IMR-90 (cell line): Measurements from ENCODE around the gene PLXNA4. TPM values are rescaled to one million over a fixed set of nuclear protein-coding genes. Genes with fewer than 3 reads are reported as not detected.

Experiments
- ATAC-seq: fragments of 200-7000 bp; cut with Tn5 transposase; 2 replicates; pipeline ENCODE4 v1.9.1; 2020; ENCODE audit warnings: low read depth, mild to moderate bottlenecking, moderate library complexity
- BruUV-seq: library from RNA; stranded (reverse); fragments of 400-500 nt; replicated peaks from 2 replicates; lab custom pipeline; 2021; lab: Mats Ljungman, UMichigan
- CTCF ChIA-PET: fragments of 300-600 bp; formaldehyde crosslinking; extraction: SDS; loops from one replicate; lab custom pipeline; 2021; ENCODE audit warnings: antibody characterized with exemption; lab: Yijun Ruan, JAX
- POLR2A ChIA-PET: fragments of 300-600 bp; sonication (Branson Sonifier 250); formaldehyde crosslinking; loops from one replicate; lab custom pipeline; 2022; ENCODE audit warnings: antibody characterized with exemption; ENCODE audit not compliant: unreplicated experiment; lab: Charles Lee
- DNase-seq: peaks from one replicate; pipeline ENCODE4 v3.0.0; 2013
- H2AFZ ChIP-seq: replicated peaks from 2 replicates; pipeline ENCODE3; 2013; ENCODE audit warnings: low read length, mild to moderate bottlenecking; ENCODE audit not compliant: poor library complexity
- H2AK5ac ChIP-seq: 2 replicates; pipeline ENCODE4 v1.6.1; 2013; ENCODE audit warnings: low read depth, low read length, inconsistent platforms
- H2AK9ac ChIP-seq: replicated peaks from 2 replicates; pipeline ENCODE3; 2013; ENCODE audit warnings: mild to moderate bottlenecking, low read depth, low read length, moderate library complexity; ENCODE audit not compliant: poor library complexity
- H2BK120ac ChIP-seq: 2 replicates; pipeline ENCODE4 v1.6.1; 2013; ENCODE audit warnings: low read depth, low read length, inconsistent platforms
- H2BK15ac ChIP-seq: 3 replicates; pipeline ENCODE4 v1.6.1; 2013; ENCODE audit warnings: low read depth, low read length, inconsistent platforms
- H2BK20ac ChIP-seq: 2 replicates; pipeline ENCODE4 v1.6.1; 2013; ENCODE audit warnings: low read depth, mild to moderate bottlenecking, inconsistent platforms, low read length, moderate library complexity
- H2BK5ac ChIP-seq: 2 replicates; pipeline ENCODE4 v1.6.1; 2013; ENCODE audit warnings: mild to moderate bottlenecking, low read depth, low read length, inconsistent platforms; ENCODE audit not compliant: poor library complexity, severe bottlenecking
- H3K14ac ChIP-seq: replicated peaks from 2 replicates; pipeline ENCODE4 v1.6.1; 2013; ENCODE audit warnings: low read depth, low read length, inconsistent platforms
- H3K18ac ChIP-seq: 2 replicates; pipeline ENCODE4 v1.6.1; 2013; ENCODE audit warnings: low read depth, low read length, control low read depth
- H3K23ac ChIP-seq: 2 replicates; pipeline ENCODE4 v1.6.1; 2013; ENCODE audit warnings: low read depth, low read length, inconsistent platforms
- H3K27ac ChIP-seq: 2 replicates; pipeline ENCODE4 v1.5.1; 2013; ENCODE audit warnings: mild to moderate bottlenecking, control low read depth, low read length; ENCODE audit not compliant: insufficient read depth
- H3K27me3 ChIP-seq: 2 replicates; pipeline ENCODE4 v1.6.1; 2013; ENCODE audit warnings: low read length; ENCODE audit not compliant: control insufficient read depth, insufficient read depth
- H3K36me3 ChIP-seq: 2 replicates; pipeline ENCODE4 v1.6.1; 2013; ENCODE audit warnings: low read length, mixed read lengths; ENCODE audit not compliant: control insufficient read depth, insufficient read depth
- H3K4ac ChIP-seq: 2 replicates; pipeline ENCODE4 v1.6.1; 2013; ENCODE audit warnings: low read depth, low read length, inconsistent platforms
- H3K4me1 ChIP-seq: 2 replicates; pipeline ENCODE4 v1.6.1; 2013; ENCODE audit warnings: low read length, mixed read lengths; ENCODE audit not compliant: control insufficient read depth, insufficient read depth
- H3K4me2 ChIP-seq: 2 replicates; pipeline ENCODE4 v1.6.1; 2013; ENCODE audit warnings: low read depth, mild to moderate bottlenecking, control low read depth, low read length, moderate library complexity
- H3K4me3 ChIP-seq: 2 replicates; pipeline ENCODE4 v1.5.1; 2013; ENCODE audit warnings: low read depth, mild to moderate bottlenecking, control low read depth, low read length, moderate library complexity; ENCODE audit not compliant: insufficient read depth
- H3K56ac ChIP-seq: 2 replicates; pipeline ENCODE4 v1.6.1; 2013; ENCODE audit warnings: low read length, inconsistent platforms; ENCODE audit not compliant: insufficient read depth; ENCODE audit errors: extremely low read depth
- H3K79me1 ChIP-seq, 2 experiments: 2 replicates each; pipeline ENCODE4 v1.6.1; 2013; ENCODE audit warnings: low read length in 2 of 2, inconsistent platforms in 1 of 2, low read depth in 1 of 2
- H3K9ac ChIP-seq: 2 replicates; pipeline ENCODE4 v1.6.1; 2013; ENCODE audit warnings: low read depth, low read length, control low read depth
- H3K9me1 ChIP-seq: 2 replicates; pipeline ENCODE4 v1.6.1; 2013; ENCODE audit warnings: low read length, inconsistent platforms; ENCODE audit not compliant: insufficient read depth
- H3K9me3 ChIP-seq: 2 replicates; pipeline ENCODE4 v1.6.1; 2013; ENCODE audit warnings: low read length; ENCODE audit not compliant: control insufficient read depth, insufficient read depth
- H4K20me1 ChIP-seq: 2 replicates; pipeline ENCODE4 v1.6.1; 2013; ENCODE audit warnings: low read length, inconsistent platforms; ENCODE audit not compliant: insufficient read depth
- H4K5ac ChIP-seq: 2 replicates; pipeline ENCODE4 v1.6.1; 2013; ENCODE audit warnings: mild to moderate bottlenecking, low read depth, low read length, control low read depth
- H4K8ac ChIP-seq, 2 experiments: 2 replicates each; pipeline ENCODE4 v1.6.1; 2013; ENCODE audit warnings: low read depth in 2 of 2, low read length in 2 of 2, control low read depth in 1 of 2, inconsistent platforms in 1 of 2
- H4K91ac ChIP-seq: 2 replicates; pipeline ENCODE4 v1.6.1; 2013; ENCODE audit warnings: low read depth, low read length, inconsistent platforms; ENCODE audit not compliant: insufficient read depth
- CEBPB ChIP-seq: IDR thresholded peaks from 2 replicates; pipeline ENCODE4 v1.6.1; 2012; ENCODE audit warnings: low read depth, low read length, improper control_type of control experiment
- CTCF ChIP-seq: conservative IDR thresholded peaks from 2 replicates; pipeline ENCODE4 v1.5.1; 2012; ENCODE audit warnings: mild to moderate bottlenecking, low read depth, low read length, improper control_type of control experiment
- ELK1 ChIP-seq: fragments of 150-350 bp; IDR thresholded peaks from 2 replicates; pipeline ENCODE4 v1.6.1; 2016; ENCODE audit warnings: low read depth, mild to moderate bottlenecking, low read length, moderate library complexity, borderline replicate concordance
- MAFK ChIP-seq: IDR thresholded peaks from 2 replicates; pipeline ENCODE4 v1.6.1; 2012; ENCODE audit warnings: low read depth, low read length, improper control_type of control experiment
- MXI1 ChIP-seq: IDR thresholded peaks from 2 replicates; pipeline ENCODE4 v1.6.1; 2012; ENCODE audit warnings: low read depth, mild to moderate bottlenecking, low read length, moderate library complexity, borderline replicate concordance
- POLR2A ChIP-seq: IDR thresholded peaks from 2 replicates; pipeline ENCODE4 v1.6.1; 2012; ENCODE audit warnings: mild to moderate bottlenecking, low read depth, low read length
- RFX5 ChIP-seq: IDR thresholded peaks from 2 replicates; pipeline ENCODE4 v1.8.0; 2012; ENCODE audit warnings: low read depth, mild to moderate bottlenecking, low read length, moderate library complexity
- SMC3 ChIP-seq: fragments of 150-350 bp; IDR thresholded peaks from 2 replicates; pipeline ENCODE4 v1.6.1; 2016; ENCODE audit warnings: low read depth, mild to moderate bottlenecking, antibody characterized with exemption, low read length, moderate library complexity
- WGBS, 2 experiments: methylation state at CpG; one replicate each; pipeline versions ENCODE4 v1.1.5 to v1.1.7; 2013; ENCODE audit warnings: missing lambda C conversion rate in 2 of 2; ENCODE audit not compliant: insufficient read length in 1 of 2; ENCODE audit errors: extremely low coverage in 2 of 2; 5-methylcytosine and 5-hydroxymethylcytosine counted together
- dilution Hi-C: fragments of 300-500 bp; cut with HindIII; formaldehyde crosslinking; loops from one replicate; pipeline ENCODE4 v1.14.3; 2018; ENCODE audit warnings: low sequenced_read_pairs; ENCODE audit not compliant: unreplicated experiment
- in situ Hi-C: fragments of 300-500 bp; cut with MboI; formaldehyde crosslinking; loops from 3 replicates; pipeline ENCODE4 v1.14.3; 2019; ENCODE audit warnings: low sequenced_read_pairs, inconsistent platforms, mixed read lengths
- intact Hi-C: fragments of 100-400 bp; cut with micrococcal nuclease; formaldehyde crosslinking; loops from 2 replicates; pipeline ENCODE4 v1.10.0; 2022
- polyA plus RNA-seq, 3 experiments: library from polyadenylated mRNA; depleted of rRNA; stranded (reverse); fragments of >200 nt; gene quantifications; 2 replicates each; pipeline ENCODE4 v1.2.3, GENCODE V29; 2012; ENCODE audit warnings: low replicate concordance in 1 of 3
- total RNA-seq: library from RNA; depleted of rRNA; stranded (reverse); fragments of >200 nt; gene quantifications from 2 replicates; pipeline ENCODE4 v1.2.3, GENCODE V29; 2012

Gene PLXNA4
- total and polyA plus RNA-seq, 2 of the 4 experiments (the other 2 are of a cell fraction) = under 0.01 TPM

- Histone ChIP-seq H3K36me3 (no peaks in the 10 kb centered on the region), H4K5ac (no peak overlapping the region), H3K4me2 (no peak overlapping the region), H3K9ac (no peak overlapping the region), H3K27me3 (peaks cover 2% of the 10 kb centered on the region; the same call in 1 of the 2 replicates), H3K27ac (no peak overlapping the region), H3K79me1 (no peaks in the 10 kb centered on the region), H2BK120ac (no peak overlapping the region), H3K9me1 (no peaks in the 10 kb centered on the region), H2BK20ac (no peak overlapping the region), H2AK9ac (no peak overlapping the region), H3K56ac (no peak overlapping the region), H2BK15ac (no peak overlapping the region), H4K91ac (no peak overlapping the region), H2BK5ac (no peak overlapping the region), H3K4me3 (no peak overlapping the region), H3K18ac (no peak overlapping the region), H2AK5ac (no peak overlapping the region), H3K4me1 (no peaks in the 10 kb centered on the region), H3K14ac (no peak overlapping the region), H2AFZ (no peak overlapping the region), H4K20me1 (no peaks in the 10 kb centered on the region), H3K9me3 (no peaks in the 10 kb centered on the region), H3K4ac (no peak overlapping the region), H3K23ac (no peak overlapping the region), H4K8ac (no peak overlapping the region)
- dilution Hi-C loops (no loop called here), in situ Hi-C loops (no loop called here), intact Hi-C loops (no loop called here)
- ATAC-seq = no peak
- POLR2A ChIA-PET = no interaction called here
- no TSS peak for BruUV-seq
- no peak for DNase-seq
- TF ChIP-seq ELK1 = no peak
- no peak for TF ChIP-seq MAFK
- no peak for TF ChIP-seq MXI1
- TF ChIP-seq POLR2A = no peak
- TF ChIP-seq CEBPB = no peak
- no peak for TF ChIP-seq CTCF
- TF ChIP-seq RFX5 = no peak
- no peak for TF ChIP-seq SMC3
- no CpG with 5 or more reads among the region's 2 CpGs for WGBS, 2 experiments
- CTCF ChIA-PET = no interaction called here
These were observed 425.6 kb downstream of the PLXNA4 start for GRCh38 chr7:132150711-132151110.
